HG03039 (cell line): ENCODE results near the gene SULT1C4.
"Not testable (repeated sequence)": the region's sequence is repeated elsewhere in the genome, so short reads cannot be mapped to it uniquely, and the experiment has no call there.

Experiments
- ATAC-seq: cut with Tn5 transposase; IDR thresholded peaks from one replicate; pipeline ENCODE4 v1.9.1; 2021; ENCODE audit warnings: mild to moderate bottlenecking, moderate library complexity; ENCODE audit not compliant: unreplicated experiment

Gene SULT1C4

GRCh38 chr2:108412995-108413710 lies 35.4 kb downstream of the SULT1C4 start:
- no peak for ATAC-seq

GRCh38 chr2:108413711-108414095 lies 35.9 kb downstream of the SULT1C4 start:
- ATAC-seq, result no peak

- no peak for ATAC-seq
Measured at GRCh38 chr2:108414256-108414876, 36.6 kb downstream of the SULT1C4 start.

DNA sequence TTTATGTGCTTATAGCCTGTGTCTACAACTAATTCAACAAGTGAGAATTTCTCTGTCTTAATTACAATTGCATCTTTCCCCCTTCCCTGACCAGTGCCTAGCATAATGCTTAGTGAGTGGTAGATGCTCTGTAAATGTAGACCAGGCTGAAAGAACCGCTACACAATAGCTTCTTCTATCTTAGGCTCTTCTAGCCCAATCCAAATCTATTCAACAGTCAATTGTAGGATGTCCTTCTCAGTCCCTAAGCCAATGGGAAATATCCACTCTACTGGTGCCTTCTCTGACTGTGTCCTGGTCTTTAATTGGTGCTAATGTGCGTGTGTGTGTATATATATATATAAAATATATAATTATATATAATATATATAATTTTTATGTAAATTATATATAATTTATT lies 37.2 kb downstream of the SULT1C4 start:
- ATAC-seq, result no peak

- ATAC-seq, result no peak
Measured at GRCh38 chr2:108417254-108417653, 39.5 kb downstream of the SULT1C4 start.

DNA sequence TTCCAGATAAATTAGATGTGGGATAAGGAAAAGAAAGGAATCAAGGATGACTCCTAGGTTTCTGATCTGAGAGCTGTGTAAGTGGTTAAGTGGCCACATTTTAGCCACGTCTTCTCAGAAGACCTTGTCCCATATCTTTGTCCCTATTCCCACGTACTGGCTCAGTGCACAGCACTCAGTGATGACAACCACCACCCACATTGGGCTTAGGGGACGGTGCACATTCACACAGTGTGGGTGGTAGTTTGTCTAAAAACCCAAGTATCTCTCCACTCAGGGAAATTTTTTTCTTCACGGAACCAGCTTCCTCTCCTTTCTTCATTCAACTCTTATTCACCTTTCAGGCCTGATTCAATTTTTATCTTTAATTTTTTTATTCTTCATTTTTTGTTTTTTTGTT lies 40.7 kb downstream of the SULT1C4 start:
- no peak for ATAC-seq

- no peak for ATAC-seq
Measured at GRCh38 chr2:108423067-108423466, 45.3 kb downstream of the SULT1C4 start.

DNA sequence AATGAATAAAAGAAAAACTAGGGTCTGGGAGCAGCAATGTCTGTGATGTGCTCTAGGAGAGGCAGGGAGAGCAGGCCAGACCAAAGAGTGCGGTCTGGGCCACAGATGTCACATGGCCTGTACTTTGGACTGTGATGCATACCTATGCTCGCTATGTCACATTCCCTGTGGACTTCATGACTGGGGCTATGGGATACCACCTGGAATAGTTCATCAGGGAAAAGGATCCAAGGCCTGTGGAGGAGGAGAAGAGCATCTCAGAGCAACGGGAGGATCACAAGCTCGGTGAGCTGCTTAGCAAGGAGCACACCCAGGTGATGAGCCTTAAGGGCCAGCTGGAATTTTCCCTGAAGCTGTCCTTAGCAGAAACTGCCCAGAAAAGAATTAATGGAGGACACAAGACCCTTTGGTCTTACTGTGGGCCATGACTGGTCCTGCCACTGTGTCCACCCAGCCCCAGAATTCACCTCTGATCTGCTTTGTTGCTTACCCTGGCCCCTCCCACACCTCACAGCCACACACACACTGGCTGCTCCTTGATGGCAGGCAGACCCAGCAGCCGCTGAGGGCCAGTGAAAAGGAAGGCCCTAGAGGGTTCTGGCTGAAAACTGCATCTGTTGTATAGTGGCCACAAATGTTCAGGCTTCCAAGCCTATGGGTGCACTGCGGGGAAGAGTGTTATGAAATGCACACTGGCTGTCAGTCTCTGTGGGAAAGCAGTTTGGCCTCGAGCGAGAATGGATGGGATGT lies 45.9 kb downstream of the SULT1C4 start:
- ATAC-seq, result no peak

DNA sequence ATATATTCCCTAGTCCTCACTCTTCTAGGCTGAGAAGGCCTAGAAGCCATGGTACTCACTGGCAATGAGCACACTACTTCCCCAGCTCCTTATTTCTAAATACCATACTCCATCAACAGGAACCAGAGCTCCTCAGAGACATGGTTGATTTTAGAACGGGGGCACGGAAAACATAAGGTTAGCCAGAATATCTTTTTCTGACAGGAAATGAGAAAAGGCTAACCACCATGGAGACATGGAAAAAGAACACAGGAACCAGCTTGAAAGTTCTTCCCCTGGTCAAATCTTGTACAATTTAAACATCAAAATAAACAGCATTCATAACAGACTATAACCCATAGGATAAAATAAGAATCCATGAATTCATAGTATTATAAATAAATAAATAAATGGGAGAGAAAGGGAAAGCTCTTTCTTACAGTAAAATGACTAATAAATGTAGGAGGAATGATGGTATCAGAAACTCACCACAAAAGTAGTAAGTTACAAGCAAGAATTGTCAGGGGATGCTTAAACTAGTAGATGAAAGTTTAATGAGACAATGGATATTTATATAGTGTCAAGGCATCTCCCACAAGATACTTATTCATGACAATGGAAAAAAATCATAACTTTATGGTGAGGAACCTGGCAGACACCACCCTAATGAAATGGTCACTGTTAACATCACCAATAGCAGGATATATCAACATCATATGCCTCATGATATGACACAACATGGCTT lies 50.7 kb downstream of the SULT1C4 start:
- ATAC-seq, result no peak

- not testable (repeated sequence) for ATAC-seq
Measured at GRCh38 chr2:108435578-108435977, 57.8 kb downstream of the SULT1C4 start.

DNA sequence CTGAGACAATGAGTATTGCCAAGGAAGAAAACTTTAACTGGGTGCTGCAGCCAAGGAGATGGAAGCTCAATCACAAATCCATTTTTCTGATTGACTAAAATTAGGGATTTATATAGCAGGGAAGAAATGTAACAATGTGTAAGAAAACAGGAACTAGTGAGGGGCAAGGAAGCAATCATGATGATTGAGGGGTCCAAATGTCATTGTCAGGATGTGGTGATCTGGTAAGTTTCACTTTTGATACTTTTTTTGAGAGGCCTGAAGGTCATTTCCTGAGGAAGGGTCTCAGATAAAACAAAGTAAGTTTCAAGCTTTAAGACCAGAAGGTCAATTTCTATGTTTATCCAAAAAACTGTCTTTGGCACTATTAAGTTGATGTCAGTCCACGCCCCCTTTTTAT lies 59.2 kb downstream of the SULT1C4 start:
- no peak for ATAC-seq
